GM12878 (cell line): ENCODE measurements around the gene AKAP11. TPM values are rescaled to one million over a fixed set of nuclear protein-coding genes. Genes with fewer than 3 reads are reported as not detected.

ENCODE experiments used
- ATAC-seq: fragments of 200-7000 bp; cut with Tn5 transposase; 3 replicates; pipeline ENCODE4 v1.9.1; 2020; ENCODE audit warnings: mild to moderate bottlenecking, moderate library complexity
- BruUV-seq: library from RNA; stranded (reverse); fragments of 400-500 nt; replicated peaks from 2 replicates; lab custom pipeline; 2021; lab: Mats Ljungman, UMichigan
- CTCF ChIA-PET: fragments of 300-600 bp; sonication (Branson Sonifier 250); formaldehyde crosslinking; extraction: SDS; loops from one replicate; lab custom pipeline; 2021; ENCODE audit warnings: inconsistent platforms; lab: Yijun Ruan, JAX
- POLR2A ChIA-PET: fragments of 350-600 bp; formaldehyde crosslinking; extraction: SDS; loops from one replicate; lab custom pipeline; 2021; ENCODE audit warnings: inconsistent platforms; lab: Charles Lee
- RAD21 ChIA-PET: fragments of 300-600 bp; sonication (Branson Sonifier 250); formaldehyde crosslinking; loops from one replicate; lab custom pipeline; 2023; ENCODE audit warnings: antibody characterized with exemption; ENCODE audit not compliant: unreplicated experiment; lab: Charles Lee
- SMC1A ChIA-PET: fragments of 300-600 bp; sonication (Branson Sonifier 250); formaldehyde crosslinking; loops from one replicate; lab custom pipeline; 2023; ENCODE audit not compliant: unreplicated experiment, uncharacterized antibody; lab: Charles Lee
- DNase-seq: peaks from one replicate; pipeline ENCODE4 v3.0.0-alpha.2; 2011; ENCODE audit warnings: low read depth, low spot score
- FAIRE-seq: peaks from 3 replicates; lab custom pipeline; 2011; peaks lifted over from hg19 to GRCh38; lab: Jason Lieb, UNC
- H2AFZ ChIP-seq: 2 replicates; pipeline ENCODE4 v1.6.0; 2011; ENCODE audit warnings: low read depth, low read length, control low read depth; ENCODE audit not compliant: control insufficient read depth
- H3K27ac ChIP-seq: 2 replicates; pipeline ENCODE4 v1.5.1; 2011; ENCODE audit warnings: control low read depth; ENCODE audit not compliant: control insufficient read depth, insufficient read depth
- H3K27me3 ChIP-seq, 2 experiments: replicated peaks in 1 of 2; 2 replicates each; pipeline versions ENCODE4 v1.6.0 to v1.6.1; 2011; ENCODE audit warnings: low read length in 1 of 2; ENCODE audit not compliant: control insufficient read depth in 2 of 2, insufficient read depth in 2 of 2
- H3K36me3 ChIP-seq, 2 experiments: 2 replicates each; pipeline ENCODE4 v1.5.1; 2011; ENCODE audit warnings: low read length in 1 of 2; ENCODE audit not compliant: control insufficient read depth in 2 of 2, insufficient read depth in 2 of 2
- H3K4me1 ChIP-seq: 2 replicates; pipeline ENCODE4 v1.6.1; 2011; ENCODE audit warnings: mild to moderate bottlenecking, low read length, moderate library complexity, mixed read lengths; ENCODE audit not compliant: control insufficient read depth, insufficient read depth
- H3K4me2 ChIP-seq: 2 replicates; pipeline ENCODE4 v1.6.0; 2011; ENCODE audit warnings: control low read depth; ENCODE audit not compliant: control insufficient read depth, insufficient read depth
- H3K4me3 ChIP-seq: fragments of 200-600 bp; sonication (generic); 2 replicates; pipeline ENCODE4 v1.5.1; 2016
- H3K79me2 ChIP-seq: 2 replicates; pipeline ENCODE4 v1.6.0; 2011; ENCODE audit warnings: low read length; ENCODE audit not compliant: control insufficient read depth, insufficient read depth
- H3K9ac ChIP-seq: 2 replicates; pipeline ENCODE4 v1.8.0; 2011; ENCODE audit warnings: low read length, control low read depth, mixed read lengths; ENCODE audit not compliant: control insufficient read depth, insufficient read depth
- H3K9me3 ChIP-seq: replicated peaks from 3 replicates; pipeline ENCODE4 v1.5.1; 2011; ENCODE audit warnings: mild to moderate bottlenecking, low read length; ENCODE audit not compliant: control insufficient read depth, insufficient read depth
- H4K20me1 ChIP-seq: 2 replicates; pipeline ENCODE4 v1.6.0; 2011; ENCODE audit not compliant: control insufficient read depth, insufficient read depth
- CBX3 ChIP-seq: fragments of 200-600 bp; sonication (generic); IDR thresholded peaks from 2 replicates; pipeline ENCODE4 v1.6.1; 2016; ENCODE audit warnings: low read depth, borderline replicate concordance
- DPF2 ChIP-seq: fragments of 450-650 bp; IDR thresholded peaks from 2 replicates; pipeline ENCODE4 v1.6.1; 2017; ENCODE audit warnings: mild to moderate bottlenecking
- HDAC2 ChIP-seq: fragments of 200-600 bp; sonication (generic); IDR thresholded peaks from 2 replicates; pipeline ENCODE4 v1.6.1; 2017
- HSF1 ChIP-seq: fragments of 150-350 bp; IDR thresholded peaks from 2 replicates; pipeline ENCODE4 v1.6.1; 2014; ENCODE audit warnings: mild to moderate bottlenecking, low read depth, low read length
- IRF5 ChIP-seq: fragments of 450-650 bp; IDR thresholded peaks from 2 replicates; pipeline ENCODE4 v1.6.1; 2017; ENCODE audit warnings: borderline replicate concordance
- SMAD5 ChIP-seq: IDR thresholded peaks from 2 replicates; pipeline ENCODE4 v1.6.1; 2016; ENCODE audit warnings: antibody characterized with exemption, low read depth
- SUZ12 ChIP-seq: fragments of 200-600 bp; sonication (generic); IDR thresholded peaks from one replicate; pipeline ENCODE4 v1.6.1; 2018; ENCODE audit warnings: antibody characterized with exemption, mild to moderate bottlenecking; ENCODE audit not compliant: unreplicated experiment
- USF1 ChIP-seq: IDR thresholded peaks from 2 replicates; pipeline ENCODE4 v1.6.1; 2011; ENCODE audit warnings: borderline replicate concordance, low read depth, mild to moderate bottlenecking, moderate library complexity, mixed read lengths, low read length; ENCODE audit not compliant: insufficient read depth; ENCODE audit errors: extremely low read length
- ZNF217 ChIP-seq: fragments of 450-650 bp; IDR thresholded peaks from 2 replicates; pipeline ENCODE4 v1.6.1; 2017; ENCODE audit warnings: antibody characterized with exemption, mild to moderate bottlenecking
- WGBS: methylation state at CpG from one replicate; pipeline ENCODE4 v1.1.6; 2016; ENCODE audit warnings: low lambda C conversion rate; ENCODE audit not compliant: insufficient replicate concordance, insufficient coverage; ENCODE audit errors: missing lambda C conversion rate; 5-methylcytosine and 5-hydroxymethylcytosine counted together
- in situ Hi-C: fragments of 300-500 bp; cut with MboI; formaldehyde crosslinking; loops from 9 replicates; pipeline ENCODE4 v1.14.3; 2018; ENCODE audit warnings: mixed read lengths
- intact Hi-C: fragments of 100-400 bp; cut with micrococcal nuclease; formaldehyde crosslinking; loops from one replicate; pipeline ENCODE4 v1.14.2; 2022; ENCODE audit not compliant: unreplicated experiment
- polyA plus RNA-seq, 11 experiments: library from polyadenylated mRNA; depleted of rRNA in 4 of 11; unstranded in 6 of 11; stranded (reverse) in 5 of 11; fragments of >200 nt; fragmentation: Nextera tagmentation in 4 of 11; fragmentation: Illumina TruSeq in 1 of 11; extraction: Ambion mirVana in 4 of 11; extraction: Trizol in 1 of 11; gene quantifications; 1 replicate in 1 of 11; 2 replicates in 10 of 11; pipeline versions ENCODE4 v1.2.1 to v1.2.3, GENCODE V29; 2011 to 2016; ENCODE audit warnings: inconsistent platforms in 2 of 11, missing spikeins in 2 of 11, low read depth in 1 of 11
- total RNA-seq, 4 experiments: library from RNA; depleted of rRNA in 3 of 4; stranded (reverse); fragments of >200 nt in 3 of 4; fragmentation: Illumina TruSeq in 1 of 4; extraction: Trizol in 1 of 4; gene quantifications; 2 replicates each; pipeline versions ENCODE4 v1.2.1 to v1.2.3, GENCODE V29; 2013 to 2021

AKAP11 gene
- total and polyA plus RNA-seq, 10 of the 15 experiments (the other 5 are each of a cell fraction or from before 2014, with no cell fraction given) = 4.8 to 36.8 (median 17.9) TPM

- H3K27ac ChIP-seq = no peak overlapping the region
- POLR2A ChIA-PET = no interaction called here
- in situ Hi-C loops = no loop called here
- no peaks in the 10 kb centered on the region for H3K4me1 ChIP-seq
- H3K9ac ChIP-seq = no peak overlapping the region
- no peak overlapping the region for H3K4me3 ChIP-seq
- no peaks in the 10 kb centered on the region for H3K27me3 ChIP-seq
- TF ChIP-seq CBX3 (no peak), IRF5 (no peak)
- DNase-seq = no peak
- no peak overlapping the region for H3K4me2 ChIP-seq
- no peak; the same call in 2 of the 3 replicates for ATAC-seq
- no peak overlapping the region for H2AFZ ChIP-seq
- RAD21 ChIA-PET = interaction anchor here (1.3 kb wide), 1 partner anchor 166 kb away, joined by 5 read pairs; no protein-coding TSS in a partner anchor
- no peak for FAIRE-seq
- no TSS peak for BruUV-seq
- no peaks in the 10 kb centered on the region for H3K9me3 ChIP-seq
- intact Hi-C loops = no loop called here
- SMC1A ChIA-PET = interaction anchor here (0.9 to 1.4 kb wide), 3 partner anchors 15 to 40 kb away, joined by 3 read pairs; no protein-coding TSS in a partner anchor
- WGBS = 98% methylated on average over 2 of the region's 2 CpGs
- peaks cover 0 to 28% of the 10 kb centered on the region in 2 experiments; a peak in 3 of 4 replicates for H3K36me3 ChIP-seq
- CTCF ChIA-PET = interaction anchor here (1.2 to 1.4 kb wide), 2 partner anchors 9 to 165 kb away, joined by 3 to 4 read pairs; no protein-coding TSS in a partner anchor
- H4K20me1 ChIP-seq = no peaks in the 10 kb centered on the region
- no peaks in the 10 kb centered on the region for H3K79me2 ChIP-seq
Measured at GRCh38 chr13:42312817-42313431, 41.0 kb downstream of the AKAP11 start.

- BruUV-seq = no TSS peak
- intact Hi-C loops = no loop called here
- no peak overlapping the region for H3K9ac ChIP-seq
- RAD21 ChIA-PET = no interaction called here
- DNase-seq = no peak
- no peaks in the 10 kb centered on the region for H3K4me1 ChIP-seq
- H3K4me2 ChIP-seq = no peak overlapping the region
- no peaks in the 10 kb centered on the region for H3K9me3 ChIP-seq
- TF ChIP-seq HDAC2 (no peak), SUZ12 (no peak), USF1 (no peak), DPF2 (no peak), HSF1 (no peak), ZNF217 (no peak), SMAD5 (no peak)
- TF ChIP-seq, all 136 proteins: peak for 0
- H3K4me3 ChIP-seq = no peak overlapping the region
- 100% methylated on average over 3 of the region's 3 CpGs for WGBS
- POLR2A ChIA-PET = no interaction called here
- H4K20me1 ChIP-seq = no peaks in the 10 kb centered on the region
- no peaks in the 10 kb centered on the region for H3K27me3 ChIP-seq
- SMC1A ChIA-PET = interaction anchor here (0.6 to 2.2 kb wide), 13 partner anchors 10 to 650 kb away, joined by 3 to 7 read pairs (median 4); no protein-coding TSS in a partner anchor
- CTCF ChIA-PET = interaction anchor here (1.6 kb wide), 1 partner anchor 15 kb away, joined by 5 read pairs; no protein-coding TSS in a partner anchor
- no peak overlapping the region for H3K27ac ChIP-seq
- no peaks in the 10 kb centered on the region for H3K79me2 ChIP-seq
- H2AFZ ChIP-seq = no peak overlapping the region
- no peak for ATAC-seq
- H3K36me3 ChIP-seq = peaks cover 0 to 20% of the 10 kb centered on the region in 2 experiments; a peak in 3 of 4 replicates
- in situ Hi-C loops = no loop called here
- no peak for FAIRE-seq
Measured at GRCh38 chr13:42318570-42318969, 46.6 kb downstream of the AKAP11 start.
